KOPT-K1 (cell line): ENCODE measurements around the gene OOEP.

Experiments
- H3K27ac ChIP-seq: fragments of 200-600 bp; sonication (generic); 2 replicates; pipeline ENCODE4 v1.5.1; 2016; ENCODE audit warnings: antibody characterized with exemption, mild to moderate bottlenecking, low read depth, low read length; ENCODE audit not compliant: poor library complexity, severe bottlenecking
- H3K36me3 ChIP-seq: fragments of 200-600 bp; sonication (generic); 2 replicates; pipeline ENCODE4 v1.5.1; 2017; ENCODE audit warnings: antibody characterized with exemption, mild to moderate bottlenecking, low read length, moderate library complexity; ENCODE audit not compliant: insufficient read depth
- H3K9me3 ChIP-seq: fragments of 200-600 bp; sonication (generic); 2 replicates; pipeline ENCODE4 v1.5.1; 2017; ENCODE audit warnings: antibody characterized with exemption, low read length, mild to moderate bottlenecking; ENCODE audit not compliant: insufficient read depth, poor library complexity, severe bottlenecking

OOEP gene

GRCh38 chr6:73377225-73377624 is 7.5 kb upstream of the OOEP start:
- peaks cover 5% of the 10 kb centered on the region for H3K9me3 ChIP-seq
- H3K27ac ChIP-seq: no peak overlapping the region
- no peaks in the 10 kb centered on the region for H3K36me3 ChIP-seq

GRCh38 chr6:73375216-73375615 is 5.5 kb upstream of the OOEP start:
- Histone ChIP-seq H3K27ac (no peak overlapping the region), H3K36me3 (no peaks in the 10 kb centered on the region), H3K9me3 (peaks cover 22% of the 10 kb centered on the region)

DNA sequence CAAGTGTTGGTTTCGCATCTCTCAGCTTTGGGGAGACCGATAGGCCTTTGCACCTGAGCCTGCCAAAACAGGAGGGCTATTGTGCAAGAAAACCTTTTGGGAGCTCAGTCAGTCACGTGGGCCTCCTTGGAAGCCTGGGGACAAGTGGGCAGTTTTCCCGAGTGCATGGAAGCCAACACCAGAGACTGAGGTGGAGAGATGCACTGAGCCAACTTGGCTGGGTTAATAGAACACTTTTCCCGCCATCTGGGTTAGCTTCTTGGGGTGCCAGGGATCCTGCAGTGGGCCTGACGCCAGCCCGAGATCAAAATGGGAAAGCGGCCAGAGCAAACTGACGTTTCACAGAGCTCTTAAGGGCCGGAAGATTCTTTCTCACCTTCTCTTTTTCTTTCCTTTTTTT is 2.8 kb upstream of the OOEP start:
- Histone ChIP-seq H3K27ac (no peak overlapping the region), H3K36me3 (no peaks in the 10 kb centered on the region), H3K9me3 (peaks cover 28% of the 10 kb centered on the region)

GRCh38 chr6:73371984-73372383 is 2.3 kb upstream of the OOEP start:
- Histone ChIP-seq H3K36me3 (no peaks in the 10 kb centered on the region), H3K9me3 (peaks cover 28% of the 10 kb centered on the region), H3K27ac (no peak overlapping the region)

DNA sequence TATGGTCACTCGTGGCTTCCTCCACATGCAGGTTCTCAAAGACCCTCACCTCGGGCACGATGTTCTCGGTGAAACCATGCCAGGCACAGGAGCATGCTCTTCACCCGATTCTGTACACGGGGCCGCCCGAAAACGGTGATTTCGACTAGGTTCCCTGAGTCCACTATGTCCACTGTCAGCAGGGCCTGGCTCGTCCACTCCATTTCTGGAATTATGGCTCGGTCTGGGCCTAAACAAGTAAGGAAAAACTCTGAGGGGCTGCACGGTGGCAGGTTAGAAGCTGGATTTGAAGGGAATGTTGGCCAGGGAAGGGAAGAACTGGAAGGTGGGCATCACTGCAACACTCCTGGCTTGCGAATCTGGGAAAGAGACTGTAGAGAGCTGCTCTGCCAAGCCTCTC is 540 bp downstream of the OOEP start:
- Histone ChIP-seq H3K9me3 (peaks cover 28% of the 10 kb centered on the region), H3K27ac (peak overlapping the region; percentile 33), H3K36me3 (no peaks in the 10 kb centered on the region)

GRCh38 chr6:73368675-73369074 is 1.0 kb downstream of the OOEP start:
- H3K27ac ChIP-seq: peak overlapping the region; percentile 33
- no peaks in the 10 kb centered on the region for H3K36me3 ChIP-seq
- peaks cover 28% of the 10 kb centered on the region for H3K9me3 ChIP-seq

GRCh38 chr6:73367761-73368355 is 1.8 kb downstream of the OOEP start:
- peaks cover 28% of the 10 kb centered on the region for H3K9me3 ChIP-seq
- H3K36me3 ChIP-seq: no peaks in the 10 kb centered on the region
- no peak overlapping the region for H3K27ac ChIP-seq

DNA sequence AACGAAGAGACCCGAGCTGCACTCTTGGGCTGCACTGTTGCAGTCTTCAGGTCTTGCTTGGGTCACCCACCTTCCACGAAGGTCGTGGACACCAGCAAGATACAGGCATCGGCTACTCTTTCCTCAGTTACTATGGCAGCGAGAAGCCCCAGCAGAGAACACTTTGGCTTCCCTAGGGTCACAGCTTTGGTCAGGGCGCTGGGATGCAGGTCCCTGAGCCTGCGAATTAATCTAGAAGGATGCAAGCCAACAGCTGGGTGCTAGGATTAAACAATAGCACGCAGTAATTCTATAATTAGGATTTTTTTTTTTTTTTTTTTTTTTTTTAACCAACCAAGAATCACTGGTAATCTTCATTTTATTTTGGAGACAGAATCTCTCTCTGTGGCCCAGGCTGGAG is 5.1 kb downstream of the OOEP start:
- Histone ChIP-seq H3K36me3 (no peaks in the 10 kb centered on the region), H3K9me3 (no peaks in the 10 kb centered on the region), H3K27ac (no peak overlapping the region)

GRCh38 chr6:73364121-73364520 is 5.6 kb downstream of the OOEP start:
- no peaks in the 10 kb centered on the region for H3K36me3 ChIP-seq
- no peak overlapping the region for H3K27ac ChIP-seq
- H3K9me3 ChIP-seq: no peaks in the 10 kb centered on the region

GRCh38 chr6:73363537-73363875 is 6.2 kb downstream of the OOEP start:
- H3K36me3 ChIP-seq: no peaks in the 10 kb centered on the region

GRCh38 chr6:73362869-73363536 is 6.7 kb downstream of the OOEP start:
- H3K27ac ChIP-seq: no peak overlapping the region
- H3K36me3 ChIP-seq: no peaks in the 10 kb centered on the region
- no peaks in the 10 kb centered on the region for H3K9me3 ChIP-seq

More at GRCh38 chr6:73363537-73363875, 6.2 kb downstream of the OOEP start:
- Histone ChIP-seq H3K9me3 (no peaks in the 10 kb centered on the region), H3K27ac (no peak overlapping the region)

DNA sequence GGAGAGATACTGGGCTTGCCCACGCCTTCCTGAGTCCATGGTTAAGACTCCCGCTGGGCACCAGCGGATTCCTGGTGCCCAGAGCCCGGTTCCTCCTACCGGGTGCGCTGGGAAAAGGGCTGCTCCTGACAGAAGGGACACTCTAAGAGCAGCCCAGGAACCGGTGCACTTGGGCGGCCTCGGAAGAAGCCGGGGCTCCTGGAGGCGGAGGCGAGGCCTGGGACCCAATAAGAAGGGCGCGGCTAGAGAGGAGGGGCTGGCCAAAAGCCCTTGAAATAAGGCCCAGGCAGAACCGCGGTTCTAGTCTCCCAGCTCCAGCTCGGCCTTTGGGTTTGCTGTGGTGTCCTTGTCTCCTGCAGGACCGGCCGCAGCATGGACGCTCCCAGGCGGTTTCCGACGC is 7.3 kb downstream of the OOEP start, which contains the start of gene KHDC3L:
TSS of gene KHDC3L (plus strand) at position 301 of the 400 bp plus-strand sequence. CDS start at position 373, 72 bp downstream.
- Histone ChIP-seq H3K36me3 (no peaks in the 10 kb centered on the region), H3K9me3 (no peaks in the 10 kb centered on the region), H3K27ac (no peak within 1 kb of the TSS)

- Histone ChIP-seq H3K27ac (no peak within 1 kb of the TSS), H3K9me3 (no peaks in the 10 kb centered on the region), H3K36me3 (no peaks in the 10 kb centered on the region)
These were observed 15.8 kb downstream of the OOEP start, which contains the start of gene DPPA5 for GRCh38 chr6:73353636-73354593. TSS of gene DPPA5 (minus strand) at chr6:73354276. CDS start at chr6:73354225, 51 bp downstream.

DNA sequence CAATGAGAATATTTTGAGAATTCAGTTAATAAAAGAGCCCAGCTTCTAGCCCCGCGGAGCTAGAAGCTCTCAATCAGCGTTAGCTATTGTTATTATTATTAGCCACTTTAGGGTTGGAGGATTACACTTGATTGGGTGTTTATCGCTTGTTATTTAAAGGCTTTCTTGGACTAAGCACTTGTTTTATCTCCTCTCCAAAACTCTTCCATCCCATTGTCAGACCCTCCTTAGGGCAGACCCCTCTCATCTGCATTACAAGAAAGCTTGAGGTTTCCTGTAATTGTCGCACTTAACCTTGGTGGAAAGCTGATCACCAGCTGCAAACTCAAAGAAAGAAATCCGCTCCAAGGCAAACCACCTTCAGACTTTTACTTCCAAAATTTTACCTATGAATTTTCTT is 20.4 kb downstream of the OOEP start:
- no peaks in the 10 kb centered on the region for H3K36me3 ChIP-seq
- H3K9me3 ChIP-seq: no peaks in the 10 kb centered on the region
- H3K27ac ChIP-seq: no peak overlapping the region

GRCh38 chr6:73348550-73349204 is 21.0 kb downstream of the OOEP start:
- Histone ChIP-seq H3K36me3 (no peaks in the 10 kb centered on the region), H3K27ac (no peak overlapping the region), H3K9me3 (no peaks in the 10 kb centered on the region)
